ENCODE results near the gene STK11.
"Not testable (repeated sequence)": the region's sequence is repeated elsewhere in the genome, so short reads cannot be mapped to it uniquely, and the experiment has no call there.

Gene STK11

GRCh38 chr19:1240925-1241324, 35.3 kb downstream of the STK11 start:
- TF ChIP-seq CTCF (conservative IDR thresholded peaks at IDR 0.05) = no peak
- H3K27ac ChIP-seq = peak overlapping the region; percentile 90

GRCh38 chr19:1241417-1242095, 36.0 kb downstream of the STK11 start, which contains the start of gene ATP5F1D:
Gene ATP5F1D, plus strand, starts transcription at chr19:1241751. Its CDS starts 100 bp downstream, at chr19:1241851.
- no peak for TF ChIP-seq CTCF (conservative IDR thresholded peaks at IDR 0.05)
- H3K27ac ChIP-seq = peak within 1 kb of the TSS; percentile 90

- H3K27ac ChIP-seq = peak overlapping the region; percentile 90
- peak; percentile 94 for TF ChIP-seq CTCF (conservative IDR thresholded peaks at IDR 0.05)
Observed at GRCh38 chr19:1243768-1244692, 38.5 kb downstream of the STK11 start.

GRCh38 chr19:1244693-1245451, 39.3 kb downstream of the STK11 start:
- H3K27ac ChIP-seq = peak overlapping the region; percentile 90
- TF ChIP-seq CTCF (conservative IDR thresholded peaks at IDR 0.05) = peak; percentile 6

GRCh38 chr19:1245494-1246264, 40.1 kb downstream of the STK11 start:
- TF ChIP-seq CTCF (conservative IDR thresholded peaks at IDR 0.05) = no peak
- peak overlapping the region; percentile 90 for H3K27ac ChIP-seq

- not testable (repeated sequence) for H3K27ac ChIP-seq
Observed at GRCh38 chr19:1246265-1247087, 40.9 kb downstream of the STK11 start.

- no peak for TF ChIP-seq CTCF (conservative IDR thresholded peaks at IDR 0.05)
- H3K27ac ChIP-seq = peak overlapping the region; percentile 91
Observed at GRCh38 chr19:1247748-1248138, 42.2 kb downstream of the STK11 start.

Data from VCaP (cell line).